ENCODE measurements around the gene CCDC69. TPM values are rescaled to one million over a fixed set of nuclear protein-coding genes. Genes with fewer than 3 reads are reported as not detected.

CCDC69 gene
- total and polyA plus RNA-seq, 10 of the 15 experiments (the other 5 are each of a cell fraction or from before 2014, with no cell fraction given): 13.5 to 106 (median 70.1) TPM

- BruUV-seq (replicated peaks): no TSS peak
- Histone ChIP-seq H3K27ac (ENCODE audit: control insufficient read depth, insufficient read depth) (no peak overlapping the region), H3K4me3 (no peak overlapping the region), H4K20me1 (ENCODE audit: control insufficient read depth, insufficient read depth) (no peaks in the 10 kb centered on the region), H3K9ac (ENCODE audit: control insufficient read depth, insufficient read depth, low read length) (no peak overlapping the region), H3K4me1 (ENCODE audit: control insufficient read depth, insufficient read depth, low read length) (no peaks in the 10 kb centered on the region), H2AFZ (ENCODE audit: control insufficient read depth, low read depth, low read length) (no peak overlapping the region), H3K9me3 (replicated peaks; ENCODE audit: control insufficient read depth, insufficient read depth, low read length) (peaks cover 14% of the 10 kb centered on the region), H3K79me2 (ENCODE audit: control insufficient read depth, insufficient read depth, low read length) (no peaks in the 10 kb centered on the region), H3K36me3 (ENCODE audit: control insufficient read depth in 2 of 2, insufficient read depth in 2 of 2, low read length in 1 of 2) (peaks cover 10 to 21% of the 10 kb centered on the region in 2 experiments; a peak in 3 of 4 replicates), H3K4me2 (ENCODE audit: control insufficient read depth, insufficient read depth) (no peak overlapping the region), H3K27me3 (replicated peaks in 1 of 2; ENCODE audit: control insufficient read depth in 2 of 2, insufficient read depth in 2 of 2, low read length in 1 of 2) (no peaks in the 10 kb centered on the region)
- WGBS (ENCODE audit: insufficient coverage, insufficient replicate concordance, low lambda C conversion rate, missing lambda C conversion rate): 100% methylated on average over 2 of the region's 2 CpGs
- ChIA-PET SMC1A (ENCODE audit: uncharacterized antibody, unreplicated experiment) (interaction anchor here (1.6 kb wide), 1 partner anchor 24 kb away, joined by 7 read pairs; no protein-coding TSS in a partner anchor), CTCF (interaction anchor here (1.2 to 2.5 kb wide), 2 partner anchors 8 to 24 kb away, joined by 3 to 8 read pairs; no protein-coding TSS in a partner anchor), RAD21 (ENCODE audit: unreplicated experiment) (interaction anchor here (1.2 kb wide), 1 partner anchor 26 kb away, joined by 4 read pairs; no protein-coding TSS in a partner anchor), POLR2A (interaction anchor here (0.5 to 0.6 kb wide), 2 partner anchors 11 to 67 kb away, joined by 3 read pairs; no protein-coding TSS in a partner anchor)
- in situ Hi-C loops (cut with MboI): no loop called here
- no peak for FAIRE-seq
- no peak for DNase-seq (ENCODE audit: low read depth, low spot score)
- no peak for ATAC-seq
- intact Hi-C loops (cut with micrococcal nuclease; ENCODE audit: unreplicated experiment): no loop called here
- TF ChIP-seq NFYB (IDR thresholded peaks at IDR 0.05; ENCODE audit: insufficient read depth, low read depth, low read length): no peak
- TF ChIP-seq RCOR1 (conservative IDR thresholded peaks at IDR 0.05; ENCODE audit: low read depth, low read length): no peak
Measured at GRCh38 chr5:151189151-151189550, 34.7 kb downstream of the CCDC69 start.

- in situ Hi-C loops (cut with MboI): no loop called here
- WGBS (ENCODE audit: insufficient coverage, insufficient replicate concordance, low lambda C conversion rate, missing lambda C conversion rate): 95% methylated on average over 4 of the region's 4 CpGs
- SMC1A ChIA-PET (ENCODE audit: uncharacterized antibody, unreplicated experiment): no interaction called here
Measured at GRCh38 chr5:151186538-151186937, 37.4 kb downstream of the CCDC69 start.

More at GRCh38 chr5:151186538-151186937, 37.4 kb downstream of the CCDC69 start:
- no TSS peak for BruUV-seq (replicated peaks)
- ATAC-seq (no peak), DNase-seq (ENCODE audit: low read depth, low spot score) (no peak), FAIRE-seq (no peak)
- Histone ChIP-seq H4K20me1 (ENCODE audit: control insufficient read depth, insufficient read depth) (no peaks in the 10 kb centered on the region), H3K9me3 (replicated peaks; ENCODE audit: control insufficient read depth, insufficient read depth, low read length) (peaks cover 11% of the 10 kb centered on the region), H3K27me3 (replicated peaks in 1 of 2; ENCODE audit: control insufficient read depth in 2 of 2, insufficient read depth in 2 of 2, low read length in 1 of 2) (no peaks in the 10 kb centered on the region), H3K27ac (ENCODE audit: control insufficient read depth, insufficient read depth) (no peak overlapping the region), H3K4me2 (ENCODE audit: control insufficient read depth, insufficient read depth) (no peak overlapping the region), H3K79me2 (ENCODE audit: control insufficient read depth, insufficient read depth, low read length) (no peaks in the 10 kb centered on the region), H3K4me1 (ENCODE audit: control insufficient read depth, insufficient read depth, low read length) (no peaks in the 10 kb centered on the region), H3K4me3 (no peak overlapping the region), H3K9ac (ENCODE audit: control insufficient read depth, insufficient read depth, low read length) (no peak overlapping the region), H3K36me3 (ENCODE audit: control insufficient read depth in 2 of 2, insufficient read depth in 2 of 2, low read length in 1 of 2) (peaks cover 20 to 22% of the 10 kb centered on the region in 2 experiments), H2AFZ (ENCODE audit: control insufficient read depth, low read depth, low read length) (no peak overlapping the region)
- CTCF ChIA-PET: interaction anchor here (1.4 kb wide), 1 partner anchor 70 kb away, joined by 3 read pairs; no protein-coding TSS in a partner anchor
- POLR2A ChIA-PET: no interaction called here
- RAD21 ChIA-PET (ENCODE audit: unreplicated experiment): no interaction called here
- TF ChIP-seq ESRRA (IDR thresholded peaks at IDR 0.05; ENCODE audit: low read length) (no peak), CREB1 (IDR thresholded peaks at IDR 0.05; ENCODE audit: low read depth) (no peak)
- intact Hi-C loops (cut with micrococcal nuclease; ENCODE audit: unreplicated experiment): no loop called here

Measured in GM12878 (cell line).